Activated T-cell treated with anti-CD3 and anti-CD28 coated beads, Interleukin-2, amount 50 U/mL, for 1 hour (primary cell): Measurements from ENCODE around the gene PLCB2.

Experiments used
- DNase-seq: peaks from one replicate; pipeline ENCODE4 v3.0.0-alpha.2; 2020

The PLCB2 gene

GRCh38 chr15:40246496-40247280, 61.0 kb downstream of the PLCB2 start:
- no peak for DNase-seq

- no peak for DNase-seq
These were observed 61.9 kb downstream of the PLCB2 start for GRCh38 chr15:40245666-40246450.

- no peak for DNase-seq
These were observed 62.7 kb downstream of the PLCB2 start for GRCh38 chr15:40244961-40245523.

GRCh38 chr15:40243126-40243810, 64.5 kb downstream of the PLCB2 start:
- no peak for DNase-seq

- no peak for DNase-seq
These were observed 65.1 kb downstream of the PLCB2 start for GRCh38 chr15:40242601-40243000.

- DNase-seq: no peak
These were observed 65.5 kb downstream of the PLCB2 start for GRCh38 chr15:40242213-40242599.

- no peak for DNase-seq
These were observed 66.2 kb downstream of the PLCB2 start for GRCh38 chr15:40241269-40242212.

GRCh38 chr15:40240619-40241221, 67.0 kb downstream of the PLCB2 start:
- DNase-seq: no peak

GRCh38 chr15:40239693-40240618, 67.8 kb downstream of the PLCB2 start:
- DNase-seq: no peak

- DNase-seq: no peak
These were observed 68.4 kb downstream of the PLCB2 start for GRCh38 chr15:40239404-40239692.

- peak; percentile 27 for DNase-seq
These were observed 69.0 kb downstream of the PLCB2 start, which contains the start of gene PAK6 for GRCh38 chr15:40238532-40239403. Gene PAK6 (plus strand): TSS chr15:40239063. CDS start chr15:40264786, 25,723 bp downstream.
